ENCODE data around the gene PDGFC.

The PDGFC gene

DNA sequence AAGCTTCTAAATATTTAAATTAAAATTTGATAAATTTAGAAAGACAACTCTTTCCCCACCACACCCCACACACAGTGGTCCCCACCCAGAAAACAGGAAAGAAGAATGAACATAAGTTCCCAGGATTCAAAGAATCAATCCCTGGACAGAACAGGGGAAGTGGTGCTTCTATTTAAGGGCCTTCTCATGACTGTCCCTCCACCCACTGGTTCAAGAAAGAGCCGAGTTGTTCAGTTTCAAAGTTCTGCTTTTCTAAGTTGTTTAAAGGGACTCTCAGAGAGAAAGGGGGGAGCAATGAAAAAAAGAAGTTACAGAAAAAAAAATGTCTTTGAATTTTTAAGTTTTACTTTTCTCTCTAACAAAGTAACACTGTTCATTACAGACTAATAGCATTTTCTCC, 195.8 kb downstream of the PDGFC start:
- H3K27ac ChIP-seq (ENCODE audit: low read length) = no peak overlapping the region
- peaks cover 12% of the 10 kb centered on the region for H3K4me1 ChIP-seq (ENCODE audit: control insufficient read depth, low read depth, low read length)
- no peak overlapping the region for H3K9ac ChIP-seq (ENCODE audit: low read length)

DNA sequence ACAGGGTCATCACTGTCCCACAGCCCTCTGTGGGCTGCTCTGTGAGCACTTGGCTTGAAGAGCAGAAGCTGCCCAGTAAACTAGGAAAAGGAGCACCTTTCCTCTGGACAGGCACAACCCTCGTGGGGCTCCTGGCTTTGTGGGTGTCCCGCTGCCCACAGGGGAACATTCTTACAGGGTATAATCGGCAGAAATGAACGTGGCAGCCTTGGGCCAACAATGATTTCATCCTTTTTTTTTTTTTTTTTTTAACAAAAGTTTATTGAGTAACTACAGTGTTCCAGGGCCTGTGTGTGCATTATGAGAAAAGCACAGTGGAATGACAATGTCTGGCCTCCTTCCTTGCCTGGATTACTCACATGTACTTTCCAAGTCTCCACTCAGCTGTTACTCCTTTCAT, 197.2 kb downstream of the PDGFC start:
- H3K36me3 ChIP-seq (ENCODE audit: control insufficient read depth, low read depth, low read length) = no peaks in the 10 kb centered on the region
- H3K4me1 ChIP-seq (ENCODE audit: control insufficient read depth, low read depth, low read length) = peaks cover 14% of the 10 kb centered on the region
- H3K27ac ChIP-seq (ENCODE audit: low read length) = no peak overlapping the region
- H3K9me3 ChIP-seq (ENCODE audit: control insufficient read depth, low read depth, low read length) = no peaks in the 10 kb centered on the region
- H3K27me3 ChIP-seq (ENCODE audit: control insufficient read depth, insufficient read depth, low read length) = no peaks in the 10 kb centered on the region
- H3K9ac ChIP-seq (ENCODE audit: low read length) = no peak overlapping the region
- H3K4me3 ChIP-seq (ENCODE audit: low read length) = no peak overlapping the region

More for the DNA sequence above, 195.8 kb downstream of the PDGFC start:
- no peak overlapping the region for H3K4me3 ChIP-seq (ENCODE audit: low read length)
- H3K27me3 ChIP-seq (ENCODE audit: control insufficient read depth, insufficient read depth, low read length) = no peaks in the 10 kb centered on the region
- H3K36me3 ChIP-seq (ENCODE audit: control insufficient read depth, low read depth, low read length) = no peaks in the 10 kb centered on the region
- no peaks in the 10 kb centered on the region for H3K9me3 ChIP-seq (ENCODE audit: control insufficient read depth, low read depth, low read length)

DNA sequence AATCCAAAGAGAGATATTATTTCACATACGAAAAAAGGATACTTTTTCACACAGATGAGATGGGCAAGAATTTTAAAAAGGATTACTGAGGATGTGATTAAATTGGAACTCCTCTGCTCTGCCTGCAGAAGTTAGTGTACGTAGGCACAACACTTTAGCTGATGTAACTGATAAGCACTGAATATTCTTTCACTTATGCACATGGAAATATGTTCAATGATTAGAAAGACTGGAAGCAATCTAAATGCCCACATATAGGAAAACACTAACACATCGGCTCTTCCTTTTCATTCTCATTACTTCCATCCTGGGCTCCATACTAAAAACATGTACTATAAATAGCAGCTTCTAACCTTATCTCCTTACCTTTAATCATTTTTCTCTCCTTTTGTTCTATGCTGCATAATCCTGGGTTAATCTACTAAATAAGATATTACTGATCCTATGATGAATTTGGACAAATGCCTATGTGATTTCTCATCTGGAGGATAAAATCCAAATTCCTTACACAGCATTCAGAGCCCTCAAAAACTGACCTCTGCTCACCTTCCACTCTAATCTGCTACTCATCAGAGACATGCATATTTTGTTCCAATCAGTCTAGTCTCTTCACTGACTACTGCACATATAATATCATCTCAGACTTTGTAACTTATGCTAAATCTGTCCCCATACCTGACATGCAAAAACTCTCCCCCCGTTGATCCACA, 197.8 kb downstream of the PDGFC start:
- Histone ChIP-seq H3K4me3 (ENCODE audit: low read length) (no peak overlapping the region), H3K9ac (ENCODE audit: low read length) (no peak overlapping the region), H3K4me1 (ENCODE audit: control insufficient read depth, low read depth, low read length) (peaks cover 14% of the 10 kb centered on the region), H3K27me3 (ENCODE audit: control insufficient read depth, insufficient read depth, low read length) (no peaks in the 10 kb centered on the region), H3K27ac (ENCODE audit: low read length) (no peak overlapping the region), H3K9me3 (ENCODE audit: control insufficient read depth, low read depth, low read length) (no peaks in the 10 kb centered on the region), H3K36me3 (ENCODE audit: control insufficient read depth, low read depth, low read length) (no peaks in the 10 kb centered on the region)

DNA sequence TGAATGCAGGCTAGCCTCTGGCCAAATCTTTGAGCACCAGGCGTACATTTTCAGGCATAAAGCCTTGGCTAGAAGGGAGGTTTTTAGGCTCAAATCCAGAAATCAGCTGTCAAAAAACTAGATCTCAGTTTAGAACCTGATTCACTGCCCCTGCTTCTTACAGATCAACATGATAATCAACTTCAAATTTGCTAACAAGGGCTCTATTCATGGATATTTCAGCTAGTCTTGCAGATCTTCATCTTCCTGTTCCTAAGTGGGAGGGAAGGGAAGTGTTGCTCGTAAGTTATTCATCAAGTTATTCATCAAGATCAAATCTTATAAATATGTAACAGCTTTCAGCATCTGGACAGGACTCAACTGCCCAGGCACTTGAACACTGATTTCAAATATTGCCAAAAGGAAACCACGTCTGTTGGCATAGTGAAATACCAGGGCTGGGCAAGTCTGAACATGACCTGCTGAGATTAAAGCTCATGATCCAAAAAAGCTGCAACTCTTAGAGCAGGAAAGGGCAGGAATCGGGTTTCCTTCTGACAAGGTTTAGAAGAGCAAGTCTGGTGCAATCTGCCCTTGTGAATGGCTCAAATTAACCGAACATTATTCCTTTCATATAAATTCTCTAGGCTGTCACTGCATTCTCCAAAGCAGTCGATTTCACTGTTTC, 200.3 kb downstream of the PDGFC start:
- no peak overlapping the region for H3K9ac ChIP-seq (ENCODE audit: low read length)

DNA sequence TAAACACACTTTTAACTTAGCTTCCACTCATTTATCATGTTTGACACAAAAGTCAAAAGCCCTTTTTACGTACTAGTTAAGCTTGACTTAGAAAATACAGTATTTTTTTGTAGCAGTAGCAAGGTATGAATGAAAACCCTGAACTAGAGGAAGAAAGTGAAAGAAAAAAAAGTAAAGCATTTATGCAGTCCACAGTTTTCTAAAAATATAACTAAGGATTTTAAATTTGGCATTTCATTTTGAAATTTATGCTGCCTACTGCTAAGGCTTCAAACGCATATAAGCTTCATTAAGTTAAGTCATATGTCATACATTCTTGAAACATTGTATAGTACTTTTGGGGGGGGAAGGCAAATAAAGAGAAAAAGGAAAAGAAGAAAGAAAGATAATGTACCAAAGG, 201.5 kb downstream of the PDGFC start:
- no peaks in the 10 kb centered on the region for H3K9me3 ChIP-seq (ENCODE audit: control insufficient read depth, low read depth, low read length)
- H3K4me1 ChIP-seq (ENCODE audit: control insufficient read depth, low read depth, low read length) = peaks cover 14% of the 10 kb centered on the region
- no peak overlapping the region for H3K4me3 ChIP-seq (ENCODE audit: low read length)
- no peak overlapping the region for H3K27ac ChIP-seq (ENCODE audit: low read length)
- H3K36me3 ChIP-seq (ENCODE audit: control insufficient read depth, low read depth, low read length) = no peaks in the 10 kb centered on the region
- H3K27me3 ChIP-seq (ENCODE audit: control insufficient read depth, insufficient read depth, low read length) = no peaks in the 10 kb centered on the region
- H3K9ac ChIP-seq (ENCODE audit: low read length) = peak overlapping the region; percentile 12

More for the DNA sequence above, 200.3 kb downstream of the PDGFC start:
- no peak overlapping the region for H3K4me3 ChIP-seq (ENCODE audit: low read length)
- H3K27me3 ChIP-seq (ENCODE audit: control insufficient read depth, insufficient read depth, low read length) = no peaks in the 10 kb centered on the region
- H3K36me3 ChIP-seq (ENCODE audit: control insufficient read depth, low read depth, low read length) = no peaks in the 10 kb centered on the region
- peaks cover 14% of the 10 kb centered on the region for H3K4me1 ChIP-seq (ENCODE audit: control insufficient read depth, low read depth, low read length)
- H3K27ac ChIP-seq (ENCODE audit: low read length) = peak overlapping the region; percentile 7
- no peaks in the 10 kb centered on the region for H3K9me3 ChIP-seq (ENCODE audit: control insufficient read depth, low read depth, low read length)

DNA sequence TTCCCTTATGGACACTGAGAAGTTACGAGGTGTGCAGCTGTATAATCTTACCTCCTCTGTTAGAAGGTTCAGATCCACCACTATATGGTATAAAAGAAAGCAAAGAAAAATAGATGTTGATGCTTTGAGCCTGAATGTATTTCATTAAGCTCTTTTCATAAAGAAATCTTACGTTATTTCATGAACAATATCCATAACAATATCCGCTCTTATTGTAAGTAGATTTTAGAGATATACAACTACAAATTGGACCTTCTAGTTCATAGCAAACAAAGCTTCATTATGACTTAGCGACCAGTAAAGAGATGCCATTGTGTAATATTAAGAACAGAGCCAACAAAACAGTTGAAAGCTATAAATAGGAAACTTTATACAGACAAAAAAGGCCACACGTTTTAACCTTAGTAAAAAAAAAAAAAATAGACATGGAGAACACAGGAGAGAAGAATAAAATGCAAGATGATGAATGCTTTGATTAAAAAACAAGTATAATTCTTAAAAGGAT, 203.6 kb downstream of the PDGFC start:
- H3K27ac ChIP-seq (ENCODE audit: low read length) = no peak overlapping the region
- no peak overlapping the region for H3K9ac ChIP-seq (ENCODE audit: low read length)
- H3K4me3 ChIP-seq (ENCODE audit: low read length) = no peak overlapping the region
- H3K27me3 ChIP-seq (ENCODE audit: control insufficient read depth, insufficient read depth, low read length) = no peaks in the 10 kb centered on the region
- H3K36me3 ChIP-seq (ENCODE audit: control insufficient read depth, low read depth, low read length) = no peaks in the 10 kb centered on the region
- H3K4me1 ChIP-seq (ENCODE audit: control insufficient read depth, low read depth, low read length) = peaks cover 14% of the 10 kb centered on the region
- no peaks in the 10 kb centered on the region for H3K9me3 ChIP-seq (ENCODE audit: control insufficient read depth, low read depth, low read length)

DNA sequence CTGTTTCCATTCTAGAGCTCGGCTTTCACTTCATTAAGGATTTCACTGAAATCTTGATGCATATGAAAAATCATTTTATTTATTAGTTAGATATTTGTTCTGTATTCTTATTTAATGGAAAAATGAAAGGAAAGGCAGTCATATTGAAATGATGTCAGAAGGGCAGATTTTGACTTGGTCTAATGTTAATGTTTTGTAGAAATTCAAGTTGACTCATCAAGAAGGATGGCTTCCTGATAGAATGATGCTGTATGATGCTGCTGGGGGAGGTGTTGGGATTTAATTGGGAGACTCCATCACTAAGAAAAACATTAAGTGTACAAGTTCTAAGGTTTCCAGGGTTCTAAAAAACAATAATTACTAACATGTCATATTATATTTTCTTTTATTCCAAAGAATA, 204.8 kb downstream of the PDGFC start:
- Histone ChIP-seq H3K9me3 (ENCODE audit: control insufficient read depth, low read depth, low read length) (no peaks in the 10 kb centered on the region), H3K9ac (ENCODE audit: low read length) (no peak overlapping the region), H3K27ac (ENCODE audit: low read length) (no peak overlapping the region), H3K27me3 (ENCODE audit: control insufficient read depth, insufficient read depth, low read length) (no peaks in the 10 kb centered on the region), H3K4me1 (ENCODE audit: control insufficient read depth, low read depth, low read length) (peaks cover 12% of the 10 kb centered on the region), H3K4me3 (ENCODE audit: low read length) (no peak overlapping the region), H3K36me3 (ENCODE audit: control insufficient read depth, low read depth, low read length) (no peaks in the 10 kb centered on the region)

DNA sequence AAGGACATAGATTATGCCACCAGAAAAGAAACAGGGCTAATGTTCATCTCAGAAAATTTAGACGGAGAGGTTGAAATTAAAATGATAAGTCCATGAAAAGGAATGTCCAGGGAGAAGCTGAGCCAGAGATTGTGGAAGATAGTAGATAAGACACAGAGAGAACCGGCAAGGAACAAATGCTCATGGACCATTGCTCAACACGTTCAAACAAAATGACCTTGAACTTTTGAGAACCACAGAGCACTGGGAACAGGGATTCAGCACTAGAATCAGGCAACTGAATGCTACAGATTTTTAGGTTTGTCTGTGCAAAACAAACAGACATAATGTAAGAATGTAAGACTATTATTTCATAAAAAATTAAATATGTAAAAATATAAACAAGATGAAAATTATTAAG, 206.3 kb downstream of the PDGFC start:
- Histone ChIP-seq H3K4me1 (ENCODE audit: control insufficient read depth, low read depth, low read length) (no peaks in the 10 kb centered on the region), H3K36me3 (ENCODE audit: control insufficient read depth, low read depth, low read length) (no peaks in the 10 kb centered on the region), H3K27me3 (ENCODE audit: control insufficient read depth, insufficient read depth, low read length) (no peaks in the 10 kb centered on the region), H3K9ac (ENCODE audit: low read length) (no peak overlapping the region), H3K27ac (ENCODE audit: low read length) (no peak overlapping the region), H3K9me3 (ENCODE audit: control insufficient read depth, low read depth, low read length) (no peaks in the 10 kb centered on the region), H3K4me3 (ENCODE audit: low read length) (no peak overlapping the region)

DNA sequence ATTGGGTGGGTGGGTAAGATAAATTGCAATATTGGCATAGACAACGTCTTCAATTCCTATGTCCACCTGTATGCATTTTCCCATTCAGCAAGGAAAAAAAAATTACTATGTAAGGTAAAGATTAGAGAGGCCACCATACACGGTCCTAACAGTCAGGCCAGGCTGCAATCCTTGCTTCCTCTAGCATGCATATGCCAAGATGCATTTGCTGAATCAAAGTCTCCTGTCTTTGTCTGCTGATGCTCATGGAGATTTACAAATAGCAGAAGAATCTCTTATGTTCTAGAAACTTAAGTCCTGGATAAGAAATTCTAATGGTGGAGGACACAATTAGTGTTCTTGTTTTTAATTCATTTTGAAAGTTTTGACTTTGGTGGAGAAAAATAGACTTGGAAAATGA, 206.8 kb downstream of the PDGFC start:
- Histone ChIP-seq H3K4me1 (ENCODE audit: control insufficient read depth, low read depth, low read length) (no peaks in the 10 kb centered on the region), H3K36me3 (ENCODE audit: control insufficient read depth, low read depth, low read length) (no peaks in the 10 kb centered on the region), H3K27ac (ENCODE audit: low read length) (no peak overlapping the region), H3K27me3 (ENCODE audit: control insufficient read depth, insufficient read depth, low read length) (no peaks in the 10 kb centered on the region), H3K9me3 (ENCODE audit: control insufficient read depth, low read depth, low read length) (no peaks in the 10 kb centered on the region), H3K4me3 (ENCODE audit: low read length) (no peak overlapping the region), H3K9ac (ENCODE audit: low read length) (no peak overlapping the region)

DNA sequence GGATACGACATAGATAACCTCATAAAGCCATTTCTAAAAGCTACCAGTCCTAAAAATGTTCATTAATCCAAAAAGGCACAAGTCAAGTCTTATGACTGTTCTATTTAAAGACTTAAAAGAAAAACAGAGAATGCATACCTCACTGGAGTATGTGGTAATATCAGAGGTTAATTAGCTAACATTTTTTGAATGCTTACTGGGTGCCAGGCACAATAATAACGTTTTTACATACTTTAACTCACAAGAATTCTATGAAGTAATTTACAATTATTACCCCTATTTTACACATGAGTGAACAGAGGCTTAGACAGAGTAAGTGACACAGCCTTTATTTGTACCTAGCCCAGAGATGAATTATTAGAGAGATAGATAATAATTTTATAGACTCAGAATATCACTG, 207.5 kb downstream of the PDGFC start:
- Histone ChIP-seq H3K27me3 (ENCODE audit: control insufficient read depth, insufficient read depth, low read length) (no peaks in the 10 kb centered on the region), H3K9ac (ENCODE audit: low read length) (no peak overlapping the region), H3K36me3 (ENCODE audit: control insufficient read depth, low read depth, low read length) (no peaks in the 10 kb centered on the region), H3K4me3 (ENCODE audit: low read length) (no peak overlapping the region), H3K4me1 (ENCODE audit: control insufficient read depth, low read depth, low read length) (no peaks in the 10 kb centered on the region), H3K9me3 (ENCODE audit: control insufficient read depth, low read depth, low read length) (no peaks in the 10 kb centered on the region), H3K27ac (ENCODE audit: low read length) (no peak overlapping the region)

DNA sequence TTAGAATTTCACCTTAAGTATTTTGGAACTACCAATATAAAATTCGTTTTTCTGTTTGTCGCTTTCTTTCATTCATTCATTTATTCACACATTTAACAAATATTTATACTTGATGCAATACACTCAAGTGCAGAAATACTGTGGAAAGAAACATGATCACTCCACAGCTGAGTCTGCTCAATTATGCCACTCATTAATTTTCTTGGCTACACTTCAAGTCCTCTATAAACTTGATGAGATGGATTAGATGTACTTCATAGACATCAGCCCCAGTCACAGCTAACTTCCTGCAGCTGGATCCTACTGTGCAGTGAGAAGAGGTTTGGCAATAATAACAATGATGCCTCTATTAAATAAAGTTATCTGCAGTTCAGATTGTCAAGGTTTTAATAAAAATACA, 208.1 kb downstream of the PDGFC start:
- Histone ChIP-seq H3K9me3 (ENCODE audit: control insufficient read depth, low read depth, low read length) (no peaks in the 10 kb centered on the region), H3K27me3 (ENCODE audit: control insufficient read depth, insufficient read depth, low read length) (no peaks in the 10 kb centered on the region), H3K4me3 (ENCODE audit: low read length) (no peak overlapping the region), H3K9ac (ENCODE audit: low read length) (no peak overlapping the region), H3K27ac (ENCODE audit: low read length) (no peak overlapping the region), H3K36me3 (ENCODE audit: control insufficient read depth, low read depth, low read length) (no peaks in the 10 kb centered on the region), H3K4me1 (ENCODE audit: control insufficient read depth, low read depth, low read length) (no peaks in the 10 kb centered on the region)

DNA sequence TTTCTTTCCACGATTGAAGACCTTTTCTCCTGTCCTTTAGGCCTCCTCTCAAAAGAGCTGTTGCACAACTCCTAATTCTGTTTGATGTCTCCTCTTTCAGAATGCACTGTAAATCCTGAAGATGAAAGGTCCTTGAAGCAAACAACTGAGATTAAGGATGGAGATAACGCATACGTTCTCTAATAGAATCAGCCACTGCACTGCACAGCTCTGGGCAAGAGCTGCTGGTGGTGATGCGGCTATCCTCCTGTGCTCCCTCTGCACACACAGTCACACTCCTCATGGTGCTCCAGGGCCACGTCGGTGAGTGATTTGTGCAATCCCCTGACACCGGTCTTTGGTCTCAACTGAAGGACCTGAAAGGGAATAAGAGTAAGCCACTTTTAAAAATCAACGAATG, 208.7 kb downstream of the PDGFC start:
- Histone ChIP-seq H3K27ac (ENCODE audit: low read length) (no peak overlapping the region), H3K27me3 (ENCODE audit: control insufficient read depth, insufficient read depth, low read length) (no peaks in the 10 kb centered on the region), H3K4me1 (ENCODE audit: control insufficient read depth, low read depth, low read length) (no peaks in the 10 kb centered on the region), H3K4me3 (ENCODE audit: low read length) (no peak overlapping the region), H3K9ac (ENCODE audit: low read length) (no peak overlapping the region), H3K36me3 (ENCODE audit: control insufficient read depth, low read depth, low read length) (no peaks in the 10 kb centered on the region), H3K9me3 (ENCODE audit: control insufficient read depth, low read depth, low read length) (no peaks in the 10 kb centered on the region)
